ENCODE data around the gene ZCCHC24. TPM values are rescaled to one million over a fixed set of nuclear protein-coding genes. Genes with fewer than 3 reads are reported as not detected.

The ZCCHC24 gene
- total RNA-seq, 1 experiment from 2014 or later, result 6.0 TPM

DNA sequence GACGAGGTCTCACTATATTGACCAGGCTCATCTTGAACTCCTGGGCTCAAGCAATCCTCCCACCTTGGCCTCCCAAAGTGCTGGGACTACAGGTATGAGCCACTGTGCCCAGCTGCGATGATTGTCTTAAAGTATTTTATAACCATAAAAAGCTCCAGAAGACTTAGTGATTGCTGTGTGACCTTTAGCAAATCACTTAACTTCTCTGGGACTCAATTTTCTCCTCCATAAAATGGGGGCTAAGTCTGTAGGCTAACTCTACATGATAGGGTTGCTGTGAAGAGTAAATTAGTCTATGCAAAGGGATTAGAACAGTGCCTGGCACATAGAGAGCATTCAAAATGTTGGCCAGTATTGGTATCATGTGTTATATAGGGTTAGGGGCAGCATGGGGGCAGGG lies 55.4 kb downstream of the ZCCHC24 start:
- Histone ChIP-seq H3K9me3 (ENCODE audit: insufficient read depth, low read depth) (no peaks in the 10 kb centered on the region), H3K36me3 (ENCODE audit: low read depth) (no peaks in the 10 kb centered on the region), H2AFZ (no peak overlapping the region), H3K27me3 (ENCODE audit: insufficient read depth, low read depth) (no peaks in the 10 kb centered on the region), H3K79me2 (ENCODE audit: low read depth) (no peaks in the 10 kb centered on the region), H3F3A (ENCODE audit: insufficient read depth, low read depth) (no peaks in the 10 kb centered on the region), H3K4me3 (no peak overlapping the region), H3K27ac (no peak overlapping the region), H3K4me1 (replicated peaks; ENCODE audit: insufficient read depth) (no peaks in the 10 kb centered on the region), H3K9me2 (ENCODE audit: insufficient read depth) (no peaks in the 10 kb centered on the region), H3K4me2 (no peak overlapping the region), H4K20me1 (ENCODE audit: insufficient read depth) (no peaks in the 10 kb centered on the region)
- no peak for TF ChIP-seq EZH2 (IDR thresholded peaks at IDR 0.05; ENCODE audit: low read depth)
- TF ChIP-seq, protein P1, sequence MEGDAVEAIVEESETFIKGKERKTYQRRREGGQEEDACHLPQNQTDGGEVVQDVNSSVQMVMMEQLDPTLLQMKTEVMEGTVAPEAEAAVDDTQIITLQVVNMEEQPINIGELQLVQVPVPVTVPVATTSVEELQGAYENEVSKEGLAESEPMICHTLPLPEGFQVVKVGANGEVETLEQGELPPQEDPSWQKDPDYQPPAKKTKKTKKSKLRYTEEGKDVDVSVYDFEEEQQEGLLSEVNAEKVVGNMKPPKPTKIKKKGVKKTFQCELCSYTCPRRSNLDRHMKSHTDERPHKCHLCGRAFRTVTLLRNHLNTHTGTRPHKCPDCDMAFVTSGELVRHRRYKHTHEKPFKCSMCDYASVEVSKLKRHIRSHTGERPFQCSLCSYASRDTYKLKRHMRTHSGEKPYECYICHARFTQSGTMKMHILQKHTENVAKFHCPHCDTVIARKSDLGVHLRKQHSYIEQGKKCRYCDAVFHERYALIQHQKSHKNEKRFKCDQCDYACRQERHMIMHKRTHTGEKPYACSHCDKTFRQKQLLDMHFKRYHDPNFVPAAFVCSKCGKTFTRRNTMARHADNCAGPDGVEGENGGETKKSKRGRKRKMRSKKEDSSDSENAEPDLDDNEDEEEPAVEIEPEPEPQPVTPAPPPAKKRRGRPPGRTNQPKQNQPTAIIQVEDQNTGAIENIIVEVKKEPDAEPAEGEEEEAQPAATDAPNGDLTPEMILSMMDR (conservative IDR thresholded peaks at IDR 0.05), result no peak
- DNase-seq, result no peak
- no TSS peak for BruUV-seq (replicated peaks)
- intact Hi-C loops (cut with micrococcal nuclease; ENCODE audit: unreplicated experiment), result no loop called here
- POLR2A ChIA-PET (ENCODE audit: unreplicated experiment), result no interaction called here
- CTCF ChIA-PET, result no interaction called here

- POLR2A ChIA-PET (ENCODE audit: unreplicated experiment), result no interaction called here
- Histone ChIP-seq H3K27me3 (ENCODE audit: insufficient read depth, low read depth) (no peaks in the 10 kb centered on the region), H3K4me1 (replicated peaks; ENCODE audit: insufficient read depth) (no peaks in the 10 kb centered on the region), H3K36me3 (ENCODE audit: low read depth) (no peaks in the 10 kb centered on the region), H3K4me3 (no peak overlapping the region), H3K4me2 (no peak overlapping the region), H3K9me2 (ENCODE audit: insufficient read depth) (no peaks in the 10 kb centered on the region), H2AFZ (no peak overlapping the region), H3F3A (ENCODE audit: insufficient read depth, low read depth) (no peaks in the 10 kb centered on the region), H4K20me1 (ENCODE audit: insufficient read depth) (no peaks in the 10 kb centered on the region), H3K27ac (no peak overlapping the region), H3K9me3 (ENCODE audit: insufficient read depth, low read depth) (no peaks in the 10 kb centered on the region), H3K79me2 (ENCODE audit: low read depth) (no peaks in the 10 kb centered on the region)
- CTCF ChIA-PET, result no interaction called here
- DNase-seq, result no peak
- intact Hi-C loops (cut with micrococcal nuclease; ENCODE audit: unreplicated experiment), result no loop called here
- no TSS peak for BruUV-seq (replicated peaks)
- TF ChIP-seq, protein P1 (conservative IDR thresholded peaks at IDR 0.05), result no peak
- TF ChIP-seq EZH2 (IDR thresholded peaks at IDR 0.05; ENCODE audit: low read depth), result no peak
Observed at GRCh38 chr10:79387974-79388850, 57.2 kb downstream of the ZCCHC24 start.

GRCh38 chr10:79387466-79387973 lies 57.9 kb downstream of the ZCCHC24 start:
- no peak overlapping the region for H3K27ac ChIP-seq
- TF ChIP-seq, protein P1 (conservative IDR thresholded peaks at IDR 0.05), result no peak
- no peak for TF ChIP-seq EZH2 (IDR thresholded peaks at IDR 0.05; ENCODE audit: low read depth)
- H2AFZ ChIP-seq, result no peak overlapping the region
- DNase-seq, result no peak
- no peaks in the 10 kb centered on the region for H3K4me1 ChIP-seq (replicated peaks; ENCODE audit: insufficient read depth)
- no TSS peak for BruUV-seq (replicated peaks)
- H3K4me2 ChIP-seq, result no peak overlapping the region
- intact Hi-C loops (cut with micrococcal nuclease; ENCODE audit: unreplicated experiment), result no loop called here
- no peaks in the 10 kb centered on the region for H3K9me2 ChIP-seq (ENCODE audit: insufficient read depth)
- H3K79me2 ChIP-seq (ENCODE audit: low read depth), result no peaks in the 10 kb centered on the region
- H3F3A ChIP-seq (ENCODE audit: insufficient read depth, low read depth), result no peaks in the 10 kb centered on the region
- no peak overlapping the region for H3K4me3 ChIP-seq
- no peaks in the 10 kb centered on the region for H4K20me1 ChIP-seq (ENCODE audit: insufficient read depth)
- no peaks in the 10 kb centered on the region for H3K9me3 ChIP-seq (ENCODE audit: insufficient read depth, low read depth)
- CTCF ChIA-PET, result no interaction called here
- H3K27me3 ChIP-seq (ENCODE audit: insufficient read depth, low read depth), result no peaks in the 10 kb centered on the region
- no peaks in the 10 kb centered on the region for H3K36me3 ChIP-seq (ENCODE audit: low read depth)
- POLR2A ChIA-PET (ENCODE audit: unreplicated experiment), result no interaction called here

Measured in PC-9 (cell line).